Large intestine (tissue), 3 donors: ENCODE data around the gene TRIP10. TPM values are rescaled to one million over a fixed set of nuclear protein-coding genes. Genes with fewer than 3 reads are reported as not detected.

Source experiments
- DNase-seq, 2 donors: peaks; one replicate each; pipeline versions ENCODE4 v3.0.0 to v3.0.0-alpha.2; 2013
- H3K27ac ChIP-seq: one replicate; pipeline ENCODE4 v1.5.1; 2013; ENCODE audit warnings: low read length
- H3K27me3 ChIP-seq: 2 replicates; pipeline ENCODE4 v1.6.1; 2013; ENCODE audit warnings: low read length; ENCODE audit not compliant: control insufficient read depth, insufficient read depth
- H3K36me3 ChIP-seq: 2 replicates; pipeline ENCODE4 v1.6.1; 2013; ENCODE audit warnings: low read length; ENCODE audit not compliant: control insufficient read depth, insufficient read depth
- H3K4me1 ChIP-seq: one replicate; pipeline ENCODE4 v1.6.1; 2013; ENCODE audit warnings: low read length; ENCODE audit not compliant: control insufficient read depth, insufficient read depth
- H3K4me3 ChIP-seq: one replicate; pipeline ENCODE4 v1.5.1; 2013; ENCODE audit warnings: low read length
- H3K9me3 ChIP-seq: one replicate; pipeline ENCODE4 v1.6.1; 2013; ENCODE audit warnings: mild to moderate bottlenecking, low read depth, low read length, moderate library complexity; ENCODE audit not compliant: control insufficient read depth
- WGBS: methylation state at CpG from one replicate; pipeline ENCODE4 v1.1.5; 2013; ENCODE audit warnings: low lambda C conversion rate; ENCODE audit not compliant: insufficient coverage; 5-methylcytosine and 5-hydroxymethylcytosine counted together
- polyA plus RNA-seq: library from polyadenylated mRNA; unstranded; fragments of 120-200 nt; gene quantifications from one replicate; pipeline ENCODE4 v1.2.1, GENCODE V29; 2013

Gene TRIP10
- polyA plus RNA-seq, 1 donor: 96.0 TPM

- Histone ChIP-seq H3K27me3 (no peaks in the 10 kb centered on the region), H3K9me3 (no peaks in the 10 kb centered on the region), H3K4me3 (no peak overlapping the region), H3K4me1 (no peaks in the 10 kb centered on the region), H3K27ac (no peak overlapping the region), H3K36me3 (no peaks in the 10 kb centered on the region)
- DNase-seq: no peak
- WGBS: no CpG with 5 or more reads among the region's 4 CpGs
Measured at GRCh38 chr19:6778386-6778785, 38.9 kb downstream of the TRIP10 start.

GRCh38 chr19:6779206-6779605, 39.7 kb downstream of the TRIP10 start:
- no peak for DNase-seq
- Histone ChIP-seq H3K4me1 (no peaks in the 10 kb centered on the region), H3K36me3 (no peaks in the 10 kb centered on the region), H3K9me3 (no peaks in the 10 kb centered on the region), H3K27ac (no peak overlapping the region), H3K27me3 (no peaks in the 10 kb centered on the region), H3K4me3 (no peak overlapping the region)
- 100% methylated on average over 1 of the region's 4 CpGs for WGBS

- Histone ChIP-seq H3K27ac (no peak overlapping the region), H3K9me3 (no peaks in the 10 kb centered on the region), H3K4me1 (no peaks in the 10 kb centered on the region), H3K4me3 (no peak overlapping the region), H3K27me3 (no peaks in the 10 kb centered on the region), H3K36me3 (no peaks in the 10 kb centered on the region)
- no peak for DNase-seq
- WGBS: no CpG with 5 or more reads among the region's 4 CpGs
Measured at GRCh38 chr19:6787393-6787792, 47.9 kb downstream of the TRIP10 start.

GRCh38 chr19:6788896-6789295, 49.4 kb downstream of the TRIP10 start:
- WGBS: no CpG with 5 or more reads among the region's 4 CpGs

GRCh38 chr19:6790194-6791128, 51.0 kb downstream of the TRIP10 start:
- no peak for DNase-seq
- Histone ChIP-seq H3K9me3 (no peaks in the 10 kb centered on the region), H3K27ac (no peak overlapping the region), H3K27me3 (no peaks in the 10 kb centered on the region), H3K4me1 (no peaks in the 10 kb centered on the region), H3K4me3 (no peak overlapping the region), H3K36me3 (no peaks in the 10 kb centered on the region)
- no CpG with 5 or more reads among the region's 5 CpGs for WGBS

More at GRCh38 chr19:6788896-6789295, 49.4 kb downstream of the TRIP10 start:
- H3K27me3 ChIP-seq: no peaks in the 10 kb centered on the region
- no peak overlapping the region for H3K4me3 ChIP-seq
- no peaks in the 10 kb centered on the region for H3K9me3 ChIP-seq
- no peak for DNase-seq
- H3K4me1 ChIP-seq: no peaks in the 10 kb centered on the region
- H3K27ac ChIP-seq: no peak overlapping the region
- no peaks in the 10 kb centered on the region for H3K36me3 ChIP-seq

GRCh38 chr19:6791237-6791636, 51.8 kb downstream of the TRIP10 start:
- 52% methylated on average over 3 of the region's 6 CpGs for WGBS
- DNase-seq: no peak
- no peaks in the 10 kb centered on the region for H3K36me3 ChIP-seq
- no peaks in the 10 kb centered on the region for H3K27me3 ChIP-seq
- H3K4me1 ChIP-seq: no peaks in the 10 kb centered on the region
- no peaks in the 10 kb centered on the region for H3K9me3 ChIP-seq
- no peak overlapping the region for H3K4me3 ChIP-seq
- no peak overlapping the region for H3K27ac ChIP-seq

GRCh38 chr19:6793411-6793810, 53.9 kb downstream of the TRIP10 start:
- no peaks in the 10 kb centered on the region for H3K27me3 ChIP-seq
- WGBS: no CpG with 5 or more reads among the region's 4 CpGs
- no peak for DNase-seq
- H3K27ac ChIP-seq: no peak overlapping the region
- H3K4me3 ChIP-seq: no peak overlapping the region
- H3K4me1 ChIP-seq: no peaks in the 10 kb centered on the region
- no peaks in the 10 kb centered on the region for H3K36me3 ChIP-seq
- no peaks in the 10 kb centered on the region for H3K9me3 ChIP-seq

- Histone ChIP-seq H3K27me3 (no peaks in the 10 kb centered on the region), H3K4me3 (no peak overlapping the region), H3K4me1 (no peaks in the 10 kb centered on the region), H3K27ac (no peak overlapping the region), H3K36me3 (no peaks in the 10 kb centered on the region), H3K9me3 (no peaks in the 10 kb centered on the region)
- 56% methylated on average over 3 of the region's 5 CpGs for WGBS
- no peak for DNase-seq
Measured at GRCh38 chr19:6793973-6794372, 54.5 kb downstream of the TRIP10 start.

GRCh38 chr19:6794686-6795431, 55.4 kb downstream of the TRIP10 start:
- H3K27me3 ChIP-seq: no peaks in the 10 kb centered on the region
- no peak for DNase-seq
- H3K27ac ChIP-seq: no peak overlapping the region
- H3K4me3 ChIP-seq: no peak overlapping the region
- WGBS: 80% methylated on average over 3 of the region's 13 CpGs
- H3K9me3 ChIP-seq: no peaks in the 10 kb centered on the region
- no peaks in the 10 kb centered on the region for H3K36me3 ChIP-seq
- H3K4me1 ChIP-seq: no peaks in the 10 kb centered on the region

- Histone ChIP-seq H3K36me3 (no peaks in the 10 kb centered on the region), H3K4me1 (no peaks in the 10 kb centered on the region), H3K9me3 (no peaks in the 10 kb centered on the region), H3K27me3 (peaks cover 2% of the 10 kb centered on the region), H3K27ac (no peak overlapping the region), H3K4me3 (no peak overlapping the region)
- no peak for DNase-seq
- WGBS: 69% methylated on average over 3 of the region's 4 CpGs
Measured at GRCh38 chr19:6796278-6796677, 56.8 kb downstream of the TRIP10 start.
